ENCODE data around the gene DSG3.

GRCh38 chr18:31469629-31470028 lies 22.1 kb downstream of the DSG3 start:
- TF ChIP-seq CTCF (IDR thresholded peaks at IDR 0.05; ENCODE audit: low read depth, low read length, poor library complexity, severe bottlenecking) (no peak), EZH2phosphoT487 (IDR thresholded peaks at IDR 0.05; ENCODE audit: borderline replicate concordance, low read length) (no peak)
